NT2/D1 (cell line): Measurements from ENCODE around the gene ZFP69B.

Experiments used
- DNase-seq: peaks from one replicate; pipeline ENCODE4 v3.0.0-alpha.2; 2011; ENCODE audit warnings: low read depth, low spot score
- H3K27me3 ChIP-seq: 2 replicates; pipeline ENCODE4 v1.6.0; 2011; ENCODE audit warnings: mild to moderate bottlenecking; ENCODE audit not compliant: insufficient read length, insufficient read depth
- H3K36me3 ChIP-seq: 2 replicates; pipeline ENCODE4 v1.6.1; 2011; ENCODE audit warnings: mild to moderate bottlenecking, low read length, mixed read lengths; ENCODE audit not compliant: insufficient read depth, insufficient read length
- H3K4me1 ChIP-seq: 2 replicates; pipeline ENCODE4 v1.5.1; 2011; ENCODE audit not compliant: insufficient read depth, insufficient read length
- H3K4me3 ChIP-seq: 2 replicates; pipeline ENCODE4 v1.5.1; 2011; ENCODE audit warnings: low read depth; ENCODE audit not compliant: insufficient read length
- H3K9ac ChIP-seq: 2 replicates; pipeline ENCODE4 v1.6.0; 2011; ENCODE audit warnings: low read depth; ENCODE audit not compliant: insufficient read length
- H3K9me3 ChIP-seq: 2 replicates; pipeline ENCODE4 v1.5.1; 2011; ENCODE audit warnings: mild to moderate bottlenecking, low read length; ENCODE audit not compliant: insufficient read depth
- SUZ12 ChIP-seq: IDR thresholded peaks from 2 replicates; pipeline ENCODE4 v1.6.1; 2011; ENCODE audit not compliant: insufficient read length, insufficient read depth; ENCODE audit errors: extremely low read depth
- YY1 ChIP-seq: IDR thresholded peaks from 2 replicates; pipeline ENCODE4 v1.6.1; 2011; ENCODE audit not compliant: insufficient read length, insufficient read depth
- ZNF274 ChIP-seq: IDR thresholded peaks from 2 replicates; pipeline ENCODE4 v1.6.1; 2011; ENCODE audit warnings: mild to moderate bottlenecking, low read depth, low read length

The ZFP69B gene

DNA sequence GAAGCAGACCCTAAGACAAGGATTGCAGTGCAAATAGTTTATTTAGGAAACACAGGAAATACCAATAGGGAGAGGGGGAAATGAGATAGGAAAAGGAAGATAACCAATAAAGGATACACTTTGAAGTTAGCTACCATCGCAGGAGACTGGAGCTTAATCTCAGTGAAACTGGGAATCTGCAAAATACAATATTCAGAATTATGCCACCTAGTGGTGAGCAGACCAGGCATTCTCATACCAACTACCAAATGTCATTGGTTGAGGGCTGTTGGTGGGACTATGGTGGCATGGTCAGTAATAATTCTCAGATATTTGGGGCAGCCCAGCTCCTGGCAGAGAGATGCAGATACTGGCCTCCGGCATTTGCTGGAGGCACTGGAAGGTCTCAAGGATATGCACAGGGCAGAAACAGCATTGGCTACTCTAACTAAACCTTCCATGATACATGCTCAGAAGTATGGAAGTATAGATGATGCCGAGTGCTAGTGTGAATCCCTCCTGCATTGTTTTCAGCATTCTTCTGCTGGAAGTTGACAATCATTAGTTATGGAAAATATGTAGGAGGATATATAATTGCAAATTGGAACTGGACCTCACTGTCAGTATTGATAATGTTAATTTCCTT lies 11.8 kb upstream of the ZFP69B start:
- Histone ChIP-seq H3K9me3 (no peaks in the 10 kb centered on the region), H3K27me3 (no peaks in the 10 kb centered on the region), H3K9ac (no peak overlapping the region), H3K36me3 (no peaks in the 10 kb centered on the region), H3K4me1 (no peaks in the 10 kb centered on the region), H3K4me3 (no peak overlapping the region)
- no peak for DNase-seq
- TF ChIP-seq SUZ12 (no peak), YY1 (no peak), ZNF274 (no peak)

GRCh38 chr1:40439247-40439646 lies 11.0 kb upstream of the ZFP69B start:
- H3K27me3 ChIP-seq, result no peaks in the 10 kb centered on the region
- TF ChIP-seq SUZ12 (no peak), YY1 (no peak), ZNF274 (no peak)
- H3K4me3 ChIP-seq, result no peak overlapping the region
- DNase-seq, result no peak
- H3K36me3 ChIP-seq, result no peaks in the 10 kb centered on the region
- peaks cover under 1% of the 10 kb centered on the region; the same call in 1 of the 2 replicates for H3K9me3 ChIP-seq
- no peaks in the 10 kb centered on the region for H3K4me1 ChIP-seq
- no peak overlapping the region for H3K9ac ChIP-seq

- no peak for DNase-seq
- Histone ChIP-seq H3K9ac (peak overlapping the region; percentile 85), H3K27me3 (no peaks in the 10 kb centered on the region), H3K4me3 (peak overlapping the region; percentile 76), H3K4me1 (peaks cover 3% of the 10 kb centered on the region), H3K9me3 (peaks cover 67% of the 10 kb centered on the region), H3K36me3 (peaks cover 12% of the 10 kb centered on the region)
- no peak for TF ChIP-seq SUZ12
- no peak for TF ChIP-seq YY1
- TF ChIP-seq ZNF274, result no peak
Measured at GRCh38 chr1:40450495-40451237, 390 bp downstream of the ZFP69B start.

DNA sequence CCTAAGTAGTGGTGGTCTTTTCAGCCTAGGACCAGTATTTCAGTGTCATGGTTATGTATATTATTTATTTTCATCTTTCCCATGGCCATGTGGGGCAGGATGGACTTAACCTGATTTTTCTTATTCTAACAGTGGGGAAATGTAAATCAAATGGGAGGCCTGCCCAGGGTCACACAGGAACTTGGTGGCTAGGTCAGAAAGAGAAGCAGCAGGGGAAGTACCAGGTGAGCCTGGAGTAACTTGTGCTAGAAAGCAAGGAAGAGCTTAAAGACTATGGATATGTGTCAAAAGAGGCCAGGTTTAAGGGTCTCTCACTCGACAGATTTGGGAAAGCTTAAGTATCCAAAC lies 936 bp downstream of the ZFP69B start:
- H3K4me1 ChIP-seq, result peaks cover 3% of the 10 kb centered on the region
- peaks cover 12% of the 10 kb centered on the region for H3K36me3 ChIP-seq
- no peak for DNase-seq
- no peaks in the 10 kb centered on the region for H3K27me3 ChIP-seq
- H3K9me3 ChIP-seq, result peaks cover 67% of the 10 kb centered on the region
- TF ChIP-seq SUZ12 (no peak), YY1 (no peak), ZNF274 (no peak)
- no peak overlapping the region for H3K9ac ChIP-seq
- peak overlapping the region; percentile 76 for H3K4me3 ChIP-seq

GRCh38 chr1:40454873-40455272 lies 4.6 kb downstream of the ZFP69B start:
- H3K4me1 ChIP-seq, result peaks cover 3% of the 10 kb centered on the region
- H3K36me3 ChIP-seq, result peaks cover 39% of the 10 kb centered on the region
- H3K9me3 ChIP-seq, result peaks cover 85% of the 10 kb centered on the region
- H3K4me3 ChIP-seq, result no peak overlapping the region
- DNase-seq, result no peak
- TF ChIP-seq ZNF274, result no peak
- no peak for TF ChIP-seq SUZ12
- TF ChIP-seq YY1, result no peak
- H3K27me3 ChIP-seq, result no peaks in the 10 kb centered on the region
- no peak overlapping the region for H3K9ac ChIP-seq

DNA sequence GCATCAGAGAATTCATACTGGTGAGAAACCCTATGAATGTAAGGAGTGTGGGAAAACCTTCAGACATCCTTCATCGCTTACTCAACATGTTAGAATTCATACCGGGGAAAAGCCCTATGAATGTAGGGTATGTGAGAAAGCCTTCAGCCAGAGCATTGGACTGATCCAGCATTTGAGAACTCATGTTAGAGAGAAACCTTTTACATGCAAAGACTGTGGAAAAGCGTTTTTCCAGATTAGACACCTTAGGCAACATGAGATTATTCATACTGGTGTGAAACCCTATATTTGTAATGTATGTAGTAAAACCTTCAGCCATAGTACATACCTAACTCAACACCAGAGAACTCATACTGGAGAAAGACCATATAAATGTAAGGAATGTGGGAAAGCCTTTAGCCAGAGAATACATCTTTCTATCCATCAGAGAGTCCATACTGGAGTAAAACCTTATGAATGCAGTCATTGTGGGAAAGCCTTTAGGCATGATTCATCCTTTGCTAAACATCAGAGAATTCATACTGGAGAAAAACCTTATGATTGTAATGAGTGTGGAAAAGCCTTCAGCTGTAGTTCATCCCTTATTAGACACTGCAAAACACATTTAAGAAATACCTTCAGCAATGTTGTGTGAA lies 12.8 kb downstream of the ZFP69B start:
- no peak for DNase-seq
- TF ChIP-seq YY1 (no peak), ZNF274 (peak; percentile 100), SUZ12 (no peak)
- Histone ChIP-seq H3K9ac (no peak overlapping the region), H3K27me3 (no peaks in the 10 kb centered on the region), H3K4me3 (no peak overlapping the region), H3K36me3 (peaks cover 28% of the 10 kb centered on the region), H3K9me3 (peaks cover 100% of the 10 kb centered on the region), H3K4me1 (no peaks in the 10 kb centered on the region)

DNA sequence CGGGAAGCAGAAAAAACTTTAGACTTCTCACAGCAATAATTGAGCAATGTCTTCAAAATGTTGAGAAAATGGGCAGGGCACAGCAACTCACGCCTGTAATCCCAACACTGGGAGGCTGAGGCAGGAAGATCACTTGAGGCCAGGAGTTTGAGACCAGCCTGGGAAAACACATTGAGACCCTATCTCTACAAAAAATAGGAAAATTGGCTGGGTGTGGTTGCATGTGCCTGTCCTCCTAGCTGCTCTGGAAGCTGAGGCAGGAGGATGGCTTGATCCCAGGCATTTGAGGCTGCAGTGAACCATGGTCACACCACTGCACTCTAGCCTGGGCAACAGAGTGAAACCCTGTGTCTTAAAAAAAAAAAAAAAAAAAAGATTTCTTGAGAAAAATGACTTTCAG lies 19.1 kb downstream of the ZFP69B start:
- Histone ChIP-seq H3K36me3 (peaks cover under 1% of the 10 kb centered on the region), H3K4me1 (no peaks in the 10 kb centered on the region), H3K4me3 (no peak overlapping the region), H3K27me3 (no peaks in the 10 kb centered on the region), H3K9ac (no peak overlapping the region), H3K9me3 (peaks cover 87% of the 10 kb centered on the region)
- TF ChIP-seq ZNF274 (no peak), SUZ12 (no peak), YY1 (no peak)
- no peak for DNase-seq
